ENCODE data around the gene SMOC2. TPM values are rescaled to one million over a fixed set of nuclear protein-coding genes. Genes with fewer than 3 reads are reported as not detected.

SMOC2 gene
- total and polyA plus RNA-seq, 2 experiments from 2014 or later: 51.0 to 88.7 TPM

DNA sequence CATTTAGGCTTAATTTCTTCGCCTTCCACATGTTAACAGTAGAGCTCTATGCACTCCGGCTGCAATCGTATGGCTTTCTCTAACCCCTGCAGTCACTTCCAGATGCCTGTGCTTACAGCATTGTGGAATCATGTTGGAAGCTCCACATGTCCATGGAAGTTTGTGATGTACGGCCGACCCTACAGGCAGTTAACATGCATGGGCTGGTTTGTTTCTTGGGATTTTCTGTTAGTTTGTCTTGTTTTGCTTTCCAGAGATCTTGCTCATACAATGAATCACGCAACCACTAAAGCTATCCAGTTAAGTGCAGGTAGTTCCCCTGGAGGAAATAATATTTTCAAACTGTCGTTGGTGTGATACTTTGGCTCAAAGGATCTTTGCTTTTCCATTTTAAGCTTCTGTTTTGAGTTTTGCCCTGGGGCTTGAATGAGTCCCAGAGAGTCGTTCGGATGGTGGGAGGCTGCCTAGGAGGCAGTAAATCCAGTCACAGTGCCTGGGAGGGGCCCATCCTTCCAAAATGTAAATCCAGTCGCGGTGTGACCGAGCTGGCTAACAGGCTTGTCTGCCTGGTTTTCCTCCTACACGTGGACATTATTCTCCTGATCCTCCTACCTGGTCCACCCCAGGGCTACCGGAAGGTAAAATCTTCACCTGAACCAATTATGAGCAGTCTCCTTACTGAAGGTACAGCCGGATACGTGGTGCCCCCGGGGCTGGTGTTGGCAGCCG lies 225.9 kb downstream of the SMOC2 start:
- WGBS (ENCODE audit: low lambda C conversion rate, missing lambda C conversion rate): 66% methylated on average over 18 of the region's 18 CpGs

DNA sequence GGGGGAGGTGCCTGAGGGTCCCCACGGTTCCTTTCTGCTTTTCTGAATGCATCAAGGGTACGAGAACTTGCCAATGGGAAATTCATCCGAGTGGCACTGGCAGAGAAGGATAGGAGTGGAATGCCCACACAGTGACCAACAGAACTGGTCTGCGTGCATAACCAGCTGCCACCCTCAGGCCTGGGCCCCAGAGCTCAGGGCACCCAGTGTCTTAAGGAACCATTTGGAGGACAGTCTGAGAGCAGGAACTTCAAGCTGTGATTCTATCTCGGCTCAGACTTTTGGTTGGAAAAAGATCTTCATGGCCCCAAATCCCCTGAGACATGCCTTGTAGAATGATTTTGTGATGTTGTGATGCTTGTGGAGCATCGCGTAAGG lies 226.4 kb downstream of the SMOC2 start:
- H3K9me3 ChIP-seq (ENCODE audit: low read depth): no peaks in the 10 kb centered on the region
- no peak overlapping the region for H3K4me2 ChIP-seq
- H3K36me3 ChIP-seq (replicated peaks; ENCODE audit: insufficient read depth, low read depth): no peaks in the 10 kb centered on the region
- DNase-seq (ENCODE audit: low spot score): no peak
- no peaks in the 10 kb centered on the region for H3K9me2 ChIP-seq (replicated peaks; ENCODE audit: insufficient read depth)
- no peaks in the 10 kb centered on the region for H4K20me1 ChIP-seq (ENCODE audit: insufficient read depth, poor library complexity, severe bottlenecking)
- WGBS (ENCODE audit: low lambda C conversion rate, missing lambda C conversion rate): 95% methylated on average over 7 of the region's 7 CpGs
- no peak overlapping the region for H3K27ac ChIP-seq
- TF ChIP-seq EZH2phosphoT487 (IDR thresholded peaks at IDR 0.05; ENCODE audit: low read depth, severe bottlenecking, unreplicated experiment): no peak
- no peak for TF ChIP-seq EZH2 (IDR thresholded peaks at IDR 0.05; ENCODE audit: borderline replicate concordance)
- TF ChIP-seq, protein P1, sequence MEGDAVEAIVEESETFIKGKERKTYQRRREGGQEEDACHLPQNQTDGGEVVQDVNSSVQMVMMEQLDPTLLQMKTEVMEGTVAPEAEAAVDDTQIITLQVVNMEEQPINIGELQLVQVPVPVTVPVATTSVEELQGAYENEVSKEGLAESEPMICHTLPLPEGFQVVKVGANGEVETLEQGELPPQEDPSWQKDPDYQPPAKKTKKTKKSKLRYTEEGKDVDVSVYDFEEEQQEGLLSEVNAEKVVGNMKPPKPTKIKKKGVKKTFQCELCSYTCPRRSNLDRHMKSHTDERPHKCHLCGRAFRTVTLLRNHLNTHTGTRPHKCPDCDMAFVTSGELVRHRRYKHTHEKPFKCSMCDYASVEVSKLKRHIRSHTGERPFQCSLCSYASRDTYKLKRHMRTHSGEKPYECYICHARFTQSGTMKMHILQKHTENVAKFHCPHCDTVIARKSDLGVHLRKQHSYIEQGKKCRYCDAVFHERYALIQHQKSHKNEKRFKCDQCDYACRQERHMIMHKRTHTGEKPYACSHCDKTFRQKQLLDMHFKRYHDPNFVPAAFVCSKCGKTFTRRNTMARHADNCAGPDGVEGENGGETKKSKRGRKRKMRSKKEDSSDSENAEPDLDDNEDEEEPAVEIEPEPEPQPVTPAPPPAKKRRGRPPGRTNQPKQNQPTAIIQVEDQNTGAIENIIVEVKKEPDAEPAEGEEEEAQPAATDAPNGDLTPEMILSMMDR (IDR thresholded peaks at IDR 0.05; ENCODE audit: poor library complexity): no peak
- H3K79me2 ChIP-seq: no peaks in the 10 kb centered on the region
- H3K4me3 ChIP-seq: no peak overlapping the region
- no peaks in the 10 kb centered on the region for H3K4me1 ChIP-seq (ENCODE audit: insufficient read depth)
- no peak overlapping the region for H2AFZ ChIP-seq
- peaks cover 3% of the 10 kb centered on the region for H3K27me3 ChIP-seq

More for the DNA sequence above, 225.9 kb downstream of the SMOC2 start:
- Histone ChIP-seq H3K36me3 (replicated peaks; ENCODE audit: insufficient read depth, low read depth) (no peaks in the 10 kb centered on the region), H2AFZ (no peak overlapping the region), H3K79me2 (no peaks in the 10 kb centered on the region), H3K27ac (no peak overlapping the region), H3K27me3 (peaks cover 3% of the 10 kb centered on the region), H3K9me3 (ENCODE audit: low read depth) (no peaks in the 10 kb centered on the region), H4K20me1 (ENCODE audit: insufficient read depth, poor library complexity, severe bottlenecking) (no peaks in the 10 kb centered on the region), H3K4me2 (no peak overlapping the region), H3K4me1 (ENCODE audit: insufficient read depth) (no peaks in the 10 kb centered on the region), H3K4me3 (no peak overlapping the region), H3K9me2 (replicated peaks; ENCODE audit: insufficient read depth) (no peaks in the 10 kb centered on the region)
- TF ChIP-seq, protein P1 (IDR thresholded peaks at IDR 0.05; ENCODE audit: poor library complexity): no peak
- TF ChIP-seq EZH2phosphoT487 (IDR thresholded peaks at IDR 0.05; ENCODE audit: low read depth, severe bottlenecking, unreplicated experiment): no peak
- TF ChIP-seq EZH2 (IDR thresholded peaks at IDR 0.05; ENCODE audit: borderline replicate concordance): no peak
- DNase-seq (ENCODE audit: low spot score): no peak

DNA sequence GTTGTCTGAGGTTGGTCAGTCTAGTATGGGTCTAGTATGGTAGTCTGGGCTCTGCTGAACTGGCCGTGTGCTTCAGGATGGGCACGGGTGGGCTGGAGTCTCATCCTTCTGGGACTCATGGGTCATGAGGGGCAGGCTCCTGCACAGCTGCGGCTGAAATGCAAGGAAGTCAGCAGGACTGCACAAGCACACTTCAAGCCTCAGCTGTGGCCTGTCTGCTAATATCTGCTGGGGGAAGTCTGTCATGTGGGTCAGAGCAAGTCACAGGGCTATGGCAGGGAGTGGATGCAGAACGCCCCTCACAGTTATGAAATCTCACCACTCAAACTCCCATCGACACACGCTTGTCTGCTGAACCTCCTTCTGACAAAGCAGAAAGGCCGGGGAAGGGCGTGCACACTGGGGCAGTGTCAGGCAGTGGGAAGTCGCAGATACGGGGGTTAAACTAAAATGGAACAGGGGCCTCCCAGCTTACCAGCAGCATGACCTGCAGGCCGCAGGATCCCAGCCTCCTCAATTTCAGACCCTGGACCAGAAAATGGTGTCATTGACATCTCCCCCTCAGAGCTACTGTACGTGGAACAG lies 229.5 kb downstream of the SMOC2 start:
- no peak for DNase-seq (ENCODE audit: low spot score)
- no peaks in the 10 kb centered on the region for H3K79me2 ChIP-seq

More for the DNA sequence above, 229.5 kb downstream of the SMOC2 start:
- Histone ChIP-seq H3K4me2 (no peak overlapping the region), H2AFZ (no peak overlapping the region), H3K4me1 (ENCODE audit: insufficient read depth) (no peaks in the 10 kb centered on the region), H3K9me2 (replicated peaks; ENCODE audit: insufficient read depth) (no peaks in the 10 kb centered on the region), H3K27me3 (peaks cover 3% of the 10 kb centered on the region), H3K27ac (no peak overlapping the region), H4K20me1 (ENCODE audit: insufficient read depth, poor library complexity, severe bottlenecking) (no peaks in the 10 kb centered on the region), H3K4me3 (no peak overlapping the region), H3K36me3 (replicated peaks; ENCODE audit: insufficient read depth, low read depth) (no peaks in the 10 kb centered on the region), H3K9me3 (ENCODE audit: low read depth) (no peaks in the 10 kb centered on the region)
- WGBS (ENCODE audit: low lambda C conversion rate, missing lambda C conversion rate): 88% methylated on average over 12 of the region's 12 CpGs
- TF ChIP-seq EZH2 (IDR thresholded peaks at IDR 0.05; ENCODE audit: borderline replicate concordance): no peak
- TF ChIP-seq, protein P1 (IDR thresholded peaks at IDR 0.05; ENCODE audit: poor library complexity): no peak
- TF ChIP-seq EZH2phosphoT487 (IDR thresholded peaks at IDR 0.05; ENCODE audit: low read depth, severe bottlenecking, unreplicated experiment): no peak
